Stimulated activated CD4-positive, alpha-beta T cell treated with anti-CD3 and anti-CD28 coated beads, Interleukin-2, amount 100 ng/mL, for 24 hours (primary cell): ENCODE data around the gene CORO7.

Source experiments
- DNase-seq, 2 donors: peaks; one replicate each; pipeline ENCODE4 v3.0.0-alpha.2; 2020

Gene CORO7

DNA sequence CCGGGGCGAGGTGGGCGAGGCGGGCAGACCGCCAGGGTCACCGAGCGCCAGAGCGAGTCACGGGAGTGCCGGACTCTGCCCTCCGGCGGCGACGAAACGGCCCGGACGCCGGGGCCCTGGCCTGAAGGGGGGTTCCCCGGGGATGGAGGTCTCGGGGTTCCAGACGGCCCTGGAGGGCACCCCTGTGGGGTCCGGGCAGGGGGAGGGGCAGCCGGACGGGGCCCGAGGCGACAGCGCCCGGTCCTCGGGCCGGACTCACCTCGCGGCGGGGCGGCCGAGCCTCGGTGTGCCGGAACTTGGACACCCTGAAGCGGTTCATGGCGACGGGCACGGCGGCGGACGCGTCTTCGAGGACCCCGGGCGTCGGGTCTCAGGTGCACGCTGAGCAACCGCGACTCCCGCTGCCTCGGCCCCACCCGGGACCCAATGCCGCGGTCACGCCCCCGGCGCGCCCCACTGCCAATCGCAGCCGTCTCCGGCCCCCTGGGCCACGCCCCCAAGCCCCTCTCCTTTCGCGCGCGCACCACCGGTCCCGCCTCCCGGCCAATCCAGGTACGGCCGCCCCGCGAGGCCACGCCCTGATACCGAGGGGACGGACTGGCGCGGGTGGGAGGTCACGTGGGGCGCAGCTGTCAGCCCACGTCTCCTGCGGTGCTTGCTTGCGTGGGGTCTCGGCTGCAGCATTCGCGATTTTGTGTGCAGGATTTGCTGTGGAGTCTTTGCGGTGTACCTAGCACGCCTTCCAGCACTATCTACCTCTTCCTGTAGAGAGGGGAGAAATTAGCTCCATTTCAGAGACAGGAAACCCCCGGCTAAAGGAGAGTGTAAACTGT lies at the start of gene CORO7:
CORO7 (minus strand) TSS at position 397 of the 833 bp plus-strand sequence; CDS start at position 319, 78 bp downstream.
- peak; percentile 98 to 99 for DNase-seq

DNA sequence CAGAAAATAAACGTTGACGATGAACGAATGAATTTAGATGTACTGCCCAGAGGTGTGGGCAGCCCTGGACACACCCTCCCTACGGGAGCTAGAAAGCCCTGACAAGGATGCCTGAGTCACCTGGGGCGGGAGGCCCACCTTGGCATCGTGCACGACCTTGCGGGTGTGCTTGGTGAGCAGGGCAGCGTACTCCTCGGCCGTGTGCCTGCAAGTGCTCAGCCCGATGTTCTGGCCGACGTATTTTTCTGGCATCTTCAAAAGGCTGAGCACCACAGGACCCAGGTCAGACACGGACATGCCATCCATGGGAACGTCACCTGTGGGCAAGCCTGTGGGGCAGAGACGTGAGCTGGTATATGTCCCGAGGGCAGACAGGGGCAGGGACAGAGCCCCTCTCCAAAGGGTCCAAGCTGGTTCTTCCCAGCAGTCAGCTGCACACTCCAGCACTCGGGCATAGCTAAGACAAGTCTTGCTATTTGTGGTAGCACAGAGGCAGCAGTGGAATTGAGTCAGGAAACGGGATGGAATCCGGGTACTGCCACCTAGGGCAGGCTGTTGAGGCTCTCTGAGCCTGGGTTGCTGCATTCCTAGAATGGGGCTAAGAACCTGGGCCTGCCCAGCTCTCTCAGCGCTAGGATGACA lies 47.2 kb upstream of the CORO7 start:
- no peak for DNase-seq

DNA sequence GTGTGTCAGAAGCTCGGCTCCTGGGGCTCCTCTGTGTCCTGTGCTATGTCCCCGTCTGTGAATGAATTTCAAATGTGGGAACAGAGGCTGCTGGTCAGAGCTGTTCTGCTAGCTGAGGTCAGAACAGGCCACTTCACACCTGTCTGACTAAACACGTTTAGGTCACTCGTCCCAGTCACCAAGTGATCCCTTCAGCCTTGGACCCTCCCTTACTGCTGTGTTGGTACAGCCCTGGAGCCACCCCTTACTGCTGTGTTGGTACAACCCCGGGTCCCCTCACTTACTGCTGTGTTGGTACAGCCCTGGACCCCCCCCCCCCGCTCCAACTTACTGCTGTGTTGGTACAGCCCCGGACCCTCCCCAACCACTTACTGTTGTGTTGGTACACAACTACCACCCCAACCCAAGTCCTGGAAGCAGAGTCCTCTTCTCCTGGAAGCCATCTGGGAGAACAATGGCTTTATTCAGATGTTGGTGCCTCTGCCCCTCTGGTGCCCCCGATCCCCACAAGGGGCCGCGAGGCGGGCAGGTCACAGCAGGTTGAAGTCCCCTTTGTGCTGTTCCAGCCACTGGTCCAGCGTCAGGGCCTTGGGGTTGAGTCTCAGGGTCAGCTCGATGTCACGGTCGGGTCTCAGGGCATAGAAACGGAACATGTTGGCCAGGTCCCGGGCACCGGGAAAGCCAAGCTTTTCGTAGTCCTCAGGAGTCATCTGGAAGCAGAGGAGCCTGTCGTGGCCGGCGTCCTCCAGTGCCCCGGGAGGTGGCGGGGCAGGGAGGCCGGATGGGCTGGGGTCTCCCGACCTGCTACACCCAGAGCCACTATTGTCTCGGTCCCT lies 45.1 kb upstream of the CORO7 start:
- DNase-seq: no peak

DNA sequence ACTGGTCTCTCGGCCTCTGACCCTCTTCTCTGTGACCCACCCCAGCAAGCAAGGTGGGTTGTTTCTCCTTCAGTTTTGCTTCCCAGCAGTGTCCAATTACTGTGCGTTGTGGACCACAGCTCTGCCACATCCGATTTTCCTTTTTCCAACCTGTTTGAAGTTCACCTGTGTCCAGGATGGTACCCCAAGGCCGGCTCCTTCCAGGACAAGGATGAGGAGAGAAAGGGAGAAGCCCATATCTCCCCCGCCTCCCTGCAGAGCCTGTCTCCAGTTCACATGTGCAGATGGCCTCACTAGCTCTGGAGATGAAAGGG lies 44.5 kb upstream of the CORO7 start:
- DNase-seq: no peak

DNA sequence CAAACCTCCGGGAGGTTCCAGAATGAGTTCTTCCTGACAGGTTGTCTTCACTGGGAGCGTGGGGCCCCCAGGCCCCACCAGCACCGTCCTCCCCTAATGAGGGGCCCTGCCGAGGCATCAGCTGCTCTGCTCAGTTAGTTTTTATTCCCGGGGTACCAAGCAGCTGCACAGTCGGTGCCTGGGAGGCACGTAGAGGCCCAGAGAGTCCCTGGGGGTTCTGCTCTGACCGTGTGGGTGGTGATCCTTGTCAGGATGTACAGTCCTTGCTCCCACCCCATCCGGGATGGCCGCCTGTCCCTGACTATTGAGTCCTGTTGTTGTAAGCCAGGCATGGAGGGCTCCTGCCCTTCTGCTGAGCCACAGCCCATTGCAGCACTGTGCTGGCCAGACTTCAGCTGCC lies 39.6 kb upstream of the CORO7 start:
- DNase-seq: no peak

DNA sequence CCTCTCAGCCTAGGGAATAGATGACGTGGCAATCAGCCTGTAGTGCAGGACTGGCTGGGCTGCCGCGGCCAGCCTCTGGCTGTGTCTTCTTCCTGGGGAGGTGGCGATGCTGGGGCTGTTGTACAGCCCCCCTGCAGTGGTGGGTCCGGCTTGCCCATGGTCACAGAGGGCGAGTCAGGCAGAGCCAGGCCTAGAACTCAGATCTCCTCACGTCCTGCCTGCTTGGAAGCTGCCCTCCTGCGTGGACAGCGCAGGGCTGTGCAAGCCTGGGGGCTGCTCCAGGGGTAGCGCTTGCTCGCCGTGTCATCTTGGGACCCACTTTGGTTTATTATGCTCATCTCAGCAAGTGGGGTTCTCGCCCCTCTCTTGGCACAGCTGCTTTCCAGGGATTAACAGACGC lies 38.7 kb upstream of the CORO7 start:
- DNase-seq: no peak

DNA sequence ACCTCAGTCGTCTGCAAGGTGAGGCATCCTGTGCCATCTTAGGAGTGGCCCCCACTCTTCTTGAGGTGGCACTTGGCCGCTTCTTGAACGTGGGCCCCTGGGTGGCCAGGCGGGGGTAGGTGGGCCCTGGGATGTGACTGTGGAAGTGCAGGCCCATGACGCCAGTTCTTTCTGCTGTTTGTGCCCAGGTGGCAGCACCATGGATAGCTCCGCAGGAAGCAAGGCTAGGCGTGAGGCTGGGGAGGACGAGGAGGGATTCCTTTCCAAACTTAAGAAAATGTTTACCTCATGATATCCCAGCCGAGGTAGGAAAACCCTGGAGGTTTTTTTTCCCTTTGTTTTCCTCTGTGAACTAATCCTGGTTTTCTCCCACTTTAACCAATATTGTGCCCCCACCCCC lies 38.2 kb upstream of the CORO7 start:
- no peak for DNase-seq

DNA sequence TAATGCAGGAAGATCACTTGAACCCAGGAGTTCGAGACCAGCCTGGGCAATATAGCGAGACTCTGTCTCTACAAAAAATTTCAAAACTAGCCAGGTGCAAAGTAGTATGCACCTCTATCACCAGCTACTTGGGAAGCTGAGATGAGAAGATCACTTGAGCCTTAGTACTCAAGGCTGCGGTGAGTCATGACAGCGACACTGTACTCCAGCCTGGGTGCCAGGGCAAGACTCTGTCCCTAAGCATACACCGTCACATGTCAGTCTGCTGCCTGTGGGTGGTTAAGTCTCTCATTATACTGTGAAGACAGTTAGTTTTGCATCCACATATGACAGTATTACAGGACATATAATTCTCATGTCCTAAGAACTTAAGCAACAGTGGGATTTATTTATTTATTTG lies 36.3 kb upstream of the CORO7 start:
- no peak for DNase-seq

DNA sequence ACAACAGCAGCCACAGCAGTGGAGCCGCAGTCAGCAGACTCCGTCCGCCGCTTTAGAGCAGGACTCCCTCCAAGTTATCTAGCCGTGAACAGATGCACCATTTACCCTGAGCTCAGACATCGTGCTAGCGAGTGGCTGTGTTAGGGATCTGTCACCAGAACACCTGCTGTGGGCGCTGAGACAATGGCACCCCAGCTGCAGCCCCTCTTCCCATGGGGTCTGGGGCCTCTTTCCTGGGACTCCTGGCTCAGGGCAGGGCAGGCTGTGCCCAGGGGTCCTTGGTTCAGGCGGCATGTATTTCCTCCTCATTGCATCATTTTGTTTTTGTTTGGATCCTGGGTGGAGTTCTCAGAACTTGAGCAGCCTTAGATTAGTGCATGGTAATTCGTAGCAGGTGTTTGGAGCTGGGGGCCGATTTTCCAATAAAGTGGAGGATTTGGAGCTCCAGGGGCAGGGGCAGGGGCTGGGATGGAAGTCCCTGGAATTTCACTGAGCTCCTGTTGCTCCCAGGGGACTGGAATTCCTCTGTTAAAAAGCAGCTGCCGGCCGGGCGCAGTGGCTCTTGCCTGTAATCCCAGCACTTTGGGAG lies 34.6 kb upstream of the CORO7 start:
- DNase-seq: no peak

DNA sequence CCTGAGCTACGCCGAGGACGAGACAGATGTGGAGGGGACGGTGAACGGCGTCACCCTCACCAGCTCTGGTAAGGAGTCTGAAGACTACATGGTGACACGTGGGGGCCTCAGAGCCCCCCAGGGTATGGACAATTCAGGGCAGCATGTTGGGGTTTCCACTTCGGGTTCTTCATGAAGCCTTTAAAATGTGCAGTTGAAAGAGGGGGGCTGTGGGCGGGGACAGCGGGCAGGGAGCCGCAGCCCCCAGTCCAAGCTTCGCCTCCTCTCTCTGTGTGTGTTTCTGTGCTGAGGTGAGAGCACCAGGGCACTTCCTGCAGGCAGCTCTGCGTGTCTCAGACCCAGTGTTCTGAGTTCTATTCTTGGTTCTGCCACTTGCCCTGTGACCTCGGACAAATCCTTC lies 34.0 kb upstream of the CORO7 start:
- DNase-seq: no peak

DNA sequence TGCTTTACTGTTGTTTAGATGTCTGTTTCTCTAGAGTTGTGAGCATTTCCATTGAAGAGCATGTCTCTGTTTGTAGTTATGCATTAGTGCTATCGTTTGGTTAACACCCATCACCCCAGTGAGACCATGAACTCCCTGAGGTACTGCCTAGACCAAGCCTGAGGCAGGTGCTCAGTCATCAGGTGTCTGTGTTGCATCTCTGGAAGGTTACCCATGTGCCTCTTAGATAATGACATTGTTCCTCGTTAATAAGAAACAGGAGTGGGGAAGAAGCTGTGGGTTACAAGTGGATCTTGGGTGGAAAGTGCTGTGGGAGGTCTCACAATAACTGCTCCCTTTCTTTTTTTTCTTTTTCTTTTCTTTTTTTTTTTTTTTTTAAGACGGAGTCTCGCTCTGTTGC lies 27.6 kb upstream of the CORO7 start:
- no peak for DNase-seq

DNA sequence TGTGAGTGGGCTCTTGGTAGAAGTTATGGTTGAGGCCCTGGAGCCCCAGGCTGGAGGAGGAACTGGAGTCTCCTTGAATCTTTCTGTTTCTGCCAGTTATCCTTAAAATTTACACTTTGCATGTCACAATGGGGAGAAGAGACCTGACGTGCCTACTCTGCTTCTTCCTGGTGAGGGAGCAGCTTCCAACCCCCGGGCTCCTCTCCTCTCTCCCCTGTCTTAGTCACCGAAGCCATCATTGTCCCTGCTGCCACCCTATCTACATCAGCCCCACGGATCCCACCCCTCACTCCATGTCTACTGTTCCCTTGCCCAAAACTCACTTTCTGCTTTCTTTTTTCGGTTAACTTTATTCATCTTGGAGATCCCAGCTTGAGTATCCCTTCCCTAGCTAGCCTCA lies 26.9 kb upstream of the CORO7 start:
- DNase-seq: no peak

DNA sequence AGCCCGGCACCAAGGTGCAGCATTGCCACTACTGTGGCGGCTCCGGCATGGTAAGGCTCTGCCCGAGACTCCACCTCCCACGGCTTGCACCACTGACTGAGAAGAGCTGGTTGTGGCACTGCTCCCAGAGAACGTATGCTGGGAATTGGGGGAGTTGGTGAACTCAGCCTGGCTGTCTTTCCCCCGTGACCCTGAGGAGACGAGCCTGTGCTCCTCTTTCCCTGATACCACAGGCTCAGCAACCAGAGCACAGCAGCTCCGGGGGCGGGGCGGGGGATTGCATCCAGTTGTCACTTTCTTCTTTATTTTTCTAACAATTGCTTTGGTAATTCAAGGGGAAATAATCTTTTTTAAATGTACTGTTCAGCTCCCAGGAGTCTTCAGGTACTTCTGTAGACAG lies 26.0 kb upstream of the CORO7 start:
- DNase-seq: no peak

DNA sequence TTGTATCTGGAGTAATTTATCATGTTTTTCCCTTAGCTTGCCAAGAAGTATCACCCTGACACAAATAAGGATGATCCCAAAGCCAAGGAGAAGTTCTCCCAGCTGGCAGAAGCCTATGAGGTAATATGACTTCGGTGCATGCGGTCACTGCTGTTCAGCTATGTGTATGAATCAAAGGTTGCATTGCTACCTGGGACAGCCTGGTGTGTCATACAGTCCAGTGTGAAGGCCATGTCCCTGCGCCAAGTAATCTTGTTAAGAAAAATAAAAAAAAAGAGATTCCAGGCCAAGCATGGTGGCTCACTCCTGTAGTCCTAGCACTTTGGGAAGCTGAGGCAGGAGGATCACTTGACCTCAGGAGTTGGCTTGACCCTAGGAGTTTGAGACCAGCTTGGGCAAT lies 21.0 kb upstream of the CORO7 start:
- no peak for DNase-seq

DNA sequence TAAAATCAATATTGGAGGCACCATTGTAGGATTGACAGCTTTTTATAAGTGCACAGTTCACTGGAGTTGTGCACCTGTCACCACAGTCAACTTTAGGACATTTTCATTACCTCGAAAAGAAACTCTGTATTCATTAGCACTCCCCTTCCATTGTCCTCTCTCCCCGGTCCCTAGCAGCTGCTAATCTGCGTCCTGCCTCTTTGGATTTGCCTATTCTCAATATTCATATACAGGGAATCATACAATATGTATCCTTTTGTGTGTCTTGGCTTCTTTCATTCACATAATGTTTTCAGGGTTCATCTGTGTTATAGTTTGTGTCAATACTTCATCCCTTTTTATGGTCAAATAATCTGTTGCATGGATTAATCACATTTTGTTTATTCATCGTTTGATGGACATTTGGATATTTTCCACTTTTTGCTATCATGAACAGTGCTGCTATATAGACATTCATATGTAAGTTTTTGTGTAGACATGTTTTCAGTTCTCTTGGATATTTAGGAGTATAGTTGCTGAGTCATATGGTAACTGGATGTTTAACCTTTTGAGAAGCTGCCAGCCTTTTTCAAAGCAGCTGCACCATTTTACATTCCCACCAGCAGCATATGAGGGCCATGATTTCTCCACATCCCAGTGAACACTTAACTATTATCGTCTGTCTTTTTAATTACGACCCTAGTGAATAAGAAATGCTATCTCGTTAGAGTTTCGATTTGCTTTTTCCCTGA lies 19.1 kb upstream of the CORO7 start:
- DNase-seq: no peak

DNA sequence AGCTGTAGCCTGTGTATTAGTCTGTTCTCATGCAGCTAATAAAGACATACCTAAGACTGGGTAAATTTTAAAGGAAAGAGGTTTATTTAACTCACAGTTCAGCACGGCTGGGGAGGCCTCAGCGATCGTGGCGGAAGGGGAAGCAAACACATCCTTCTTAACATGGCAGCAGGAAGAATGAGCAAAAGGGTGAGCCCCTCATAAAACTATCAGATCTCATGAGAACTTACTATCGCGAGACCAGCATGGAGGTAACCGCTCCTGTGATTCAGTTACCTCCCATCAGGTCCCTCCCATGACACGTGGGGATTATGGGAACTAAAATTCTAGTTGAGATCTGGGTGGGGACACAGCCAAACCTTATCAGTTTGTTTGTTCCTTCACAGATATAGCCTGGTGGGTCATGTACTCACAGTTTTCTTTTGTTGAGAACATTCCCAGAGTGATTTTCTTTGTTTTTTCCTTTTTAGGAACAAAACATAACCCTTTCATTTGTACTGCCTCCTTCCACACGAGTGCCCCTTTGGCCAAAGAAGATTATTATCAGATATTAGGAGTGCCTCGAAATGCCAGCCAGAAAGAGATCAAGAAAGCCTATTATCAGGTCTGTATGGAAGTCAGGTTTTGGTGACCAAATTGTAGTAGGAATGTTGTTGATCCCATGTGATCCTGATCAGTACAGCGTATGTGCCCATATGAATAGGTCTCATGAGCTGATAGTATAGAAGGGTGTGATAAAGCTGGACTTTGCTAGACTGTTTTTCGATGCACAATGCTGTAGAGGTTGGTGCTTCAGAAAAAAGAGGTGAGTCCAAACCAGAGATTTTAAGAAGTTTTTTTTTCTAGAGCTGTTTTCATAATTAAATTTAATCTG lies 17.8 kb upstream of the CORO7 start:
- DNase-seq: no peak

DNA sequence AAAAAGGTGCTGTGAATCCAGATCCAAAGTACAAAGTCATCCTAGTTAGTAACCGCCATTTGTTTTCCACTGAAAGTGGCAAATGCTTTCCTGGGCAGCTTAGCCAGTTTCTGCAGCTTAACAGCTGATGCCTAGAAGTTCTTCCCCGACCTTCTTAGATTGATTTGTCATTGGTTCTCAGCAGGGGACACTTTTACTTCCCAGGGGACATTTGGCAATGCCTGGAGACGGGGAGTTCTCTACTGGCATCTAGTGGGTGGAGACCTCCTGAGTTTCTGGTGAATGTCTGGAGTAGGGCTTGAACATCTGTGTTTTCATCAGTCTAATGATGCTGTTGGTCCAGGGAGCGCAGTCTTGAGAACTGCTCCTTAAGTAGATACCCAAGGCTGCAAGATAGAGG lies 16.8 kb upstream of the CORO7 start:
- no peak for DNase-seq

DNA sequence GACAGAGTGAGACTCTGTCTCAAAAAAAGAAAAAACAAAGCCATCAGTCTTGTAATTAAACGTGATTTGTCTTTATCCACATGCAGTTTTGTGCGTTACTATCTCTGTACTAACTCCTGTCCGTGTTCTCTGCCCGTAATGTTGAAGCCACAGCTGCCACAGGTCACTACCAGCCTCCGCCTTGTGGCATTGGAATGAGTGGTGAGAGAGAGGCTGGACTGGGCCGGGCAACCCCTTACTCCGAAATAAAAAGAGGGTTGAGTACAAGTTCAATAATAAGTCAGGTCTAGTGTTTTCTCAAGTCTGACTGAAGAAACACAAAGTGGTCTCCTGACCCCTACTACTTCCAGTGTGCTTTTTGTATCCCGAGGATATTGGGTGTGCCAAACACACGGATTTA lies 14.6 kb upstream of the CORO7 start:
- no peak for DNase-seq

DNA sequence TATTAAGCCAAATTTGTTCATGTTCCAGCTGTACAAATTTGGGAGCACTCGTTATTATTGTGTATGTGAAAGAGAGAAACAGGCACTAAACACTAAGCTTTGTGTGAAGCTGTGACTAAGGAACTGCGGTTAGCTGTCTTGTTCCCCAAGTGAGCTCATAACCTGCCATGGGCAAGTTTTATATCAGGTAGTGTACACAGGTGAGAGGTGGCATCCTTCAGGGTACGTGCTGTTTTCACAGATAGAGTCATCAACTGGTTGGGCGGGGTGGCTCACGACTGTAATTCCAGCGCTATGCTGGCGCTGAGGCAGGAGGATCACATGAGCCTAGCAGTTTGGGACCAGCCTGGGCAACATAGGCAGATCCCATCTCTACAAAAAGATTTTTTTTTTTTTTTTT lies 12.1 kb upstream of the CORO7 start:
- no peak for DNase-seq

DNA sequence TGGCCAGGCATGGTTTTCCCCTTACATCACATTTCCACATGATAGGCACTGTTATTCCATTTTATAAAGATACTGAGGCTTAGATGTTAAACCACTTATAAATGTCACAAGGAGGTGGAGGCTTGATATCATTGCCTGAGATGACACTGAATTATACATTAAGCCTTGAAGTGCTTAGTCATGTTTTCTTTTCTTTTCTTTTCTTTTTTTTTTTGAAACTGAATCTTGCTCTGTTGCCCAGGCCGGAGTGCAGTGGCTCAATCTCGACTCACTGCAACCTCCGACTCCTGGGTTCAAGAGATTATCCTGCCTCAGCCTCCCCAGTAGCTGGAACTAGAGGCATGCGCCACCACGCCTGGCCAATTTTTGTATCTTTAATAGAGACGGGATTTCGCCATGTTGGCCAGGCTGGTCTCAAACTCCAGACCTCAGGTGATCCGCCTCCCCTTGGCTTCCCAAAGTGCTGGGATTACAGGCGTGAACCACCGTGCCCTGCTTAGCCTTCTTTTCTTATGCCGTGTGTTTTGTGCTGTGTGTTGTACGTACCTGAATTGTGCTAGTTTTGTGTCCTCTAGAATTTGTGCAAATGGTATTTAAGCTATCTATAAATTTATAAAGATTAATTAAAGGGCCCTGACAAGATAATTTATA lies 10.5 kb upstream of the CORO7 start:
- DNase-seq: no peak

DNA sequence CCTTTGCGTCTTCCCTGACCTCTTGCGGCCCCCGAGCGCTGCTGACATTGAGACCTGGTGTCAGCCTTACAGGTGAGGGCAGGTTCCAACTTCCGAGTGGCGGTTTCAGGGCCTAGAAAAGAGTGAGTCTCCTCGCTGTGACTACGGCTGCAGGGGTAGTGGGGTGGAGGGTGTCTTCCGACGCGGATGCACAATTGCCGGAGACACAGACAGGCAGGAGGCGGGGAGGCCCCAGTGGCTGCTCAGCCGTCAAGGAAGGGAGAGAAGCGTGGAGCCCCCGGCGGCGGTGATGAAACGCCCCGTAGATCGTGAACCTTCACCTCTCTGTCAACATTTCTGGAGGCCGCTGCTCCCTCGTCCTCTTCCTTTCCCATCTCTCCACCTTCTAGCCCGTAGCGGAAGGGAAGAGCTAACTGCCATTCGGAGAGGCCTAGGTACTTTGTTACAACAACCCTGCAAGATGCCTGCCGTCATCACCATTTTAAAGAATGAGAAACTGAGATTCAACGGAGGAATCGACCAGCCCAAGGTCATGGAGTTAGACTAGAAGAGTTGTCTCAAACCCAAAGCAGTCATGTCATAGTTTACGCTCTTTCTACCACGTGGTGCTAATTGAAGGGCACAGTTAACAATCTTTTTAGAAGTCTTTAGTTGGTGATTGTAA lies 9.8 kb upstream of the CORO7 start:
- peak in 1 of 2 donors; percentile 52 for DNase-seq
